Aorta (tissue), 5 donors: Measurements from ENCODE around the gene CD3E. TPM values are rescaled to one million over a fixed set of nuclear protein-coding genes. Genes with fewer than 3 reads are reported as not detected.

Source experiments
- ATAC-seq: fragments of 200-7000 bp; cut with Tn5 transposase; one replicate; pipeline ENCODE4 v1.9.1; 2022; ENCODE audit warnings: moderate library complexity; ENCODE audit not compliant: low FRiP score
- DNase-seq, 2 donors: peaks; one replicate each; pipeline ENCODE4 v3.0.0-alpha.2; 2020
- H3K27ac ChIP-seq, 2 donors: one replicate each; pipeline ENCODE4 v1.5.1; 2013; ENCODE audit warnings: low read length in 2 of 2, mild to moderate bottlenecking in 2 of 2, moderate library complexity in 2 of 2, control low read depth in 1 of 2, inconsistent platforms in 1 of 2, low read depth in 1 of 2
- H3K27me3 ChIP-seq, 2 donors: one replicate each; pipeline ENCODE4 v1.6.1; 2013; ENCODE audit warnings: control low read depth in 1 of 2, low read length in 1 of 2, mild to moderate bottlenecking in 1 of 2, moderate library complexity in 1 of 2; ENCODE audit not compliant: insufficient read depth in 2 of 2, control insufficient read depth in 1 of 2
- H3K36me3 ChIP-seq, 2 donors: one replicate each; pipeline ENCODE4 v1.6.1; 2013; ENCODE audit warnings: control low read depth in 1 of 2, low read length in 1 of 2, mild to moderate bottlenecking in 1 of 2; ENCODE audit not compliant: insufficient read depth in 2 of 2, control insufficient read depth in 1 of 2
- H3K4me1 ChIP-seq, 2 donors: one replicate each; pipeline ENCODE4 v1.6.1; 2013; ENCODE audit warnings: low read length in 2 of 2, control low read depth in 1 of 2, mild to moderate bottlenecking in 1 of 2, moderate library complexity in 1 of 2; ENCODE audit not compliant: insufficient read depth in 2 of 2, control insufficient read depth in 1 of 2
- H3K4me3 ChIP-seq, 2 donors: one replicate each; pipeline ENCODE4 v1.5.1; 2013; ENCODE audit warnings: low read length in 2 of 2, control low read depth in 1 of 2, mild to moderate bottlenecking in 1 of 2
- H3K9me3 ChIP-seq: one replicate; pipeline ENCODE4 v1.6.1; 2013; ENCODE audit warnings: mild to moderate bottlenecking, low read length; ENCODE audit not compliant: control insufficient read depth
- WGBS, 2 donors: extraction: QIAGEN DNeasy Blood & Tissue Kit; methylation state at CpG; one replicate each; pipeline ENCODE4 v1.1.7; 2013; 5-methylcytosine and 5-hydroxymethylcytosine counted together
- intact Hi-C, 2 donors: fragments of 100-400 bp; cut with DNase I; formaldehyde crosslinking; loops; one replicate each; pipeline versions ENCODE4 v1.14.2 to v1.15.0; 2022
- polyA plus RNA-seq, 2 donors: library from polyadenylated mRNA; stranded (reverse); fragments of 200-250 nt; gene quantifications; one replicate each; pipeline ENCODE4 v1.2.3, GENCODE V29; 2013
- total RNA-seq, 2 donors: library from RNA; stranded (reverse); fragmentation: NEBNext Ultra II Directional; extraction: Animal tissue kit (Norgen Biotek cat#: 25700); gene quantifications; one replicate each; pipeline ENCODE4 v1.2.1, GENCODE V29; 2021
- donor health status: healthy with polysubstance abuse.
- donor health status: Bipolar disorder and iron deficiency.
- donor health status: DM: no; HTN: no; CAD: no.
- donor health status: DM: no; HTN: no; CAD: no.
- donor health status: DM: yes; HTN: yes; CAD: no.

CD3E gene
- total and polyA plus RNA-seq, 4 donors, result 0.43 to 5.2 (median 2.4) TPM

DNA sequence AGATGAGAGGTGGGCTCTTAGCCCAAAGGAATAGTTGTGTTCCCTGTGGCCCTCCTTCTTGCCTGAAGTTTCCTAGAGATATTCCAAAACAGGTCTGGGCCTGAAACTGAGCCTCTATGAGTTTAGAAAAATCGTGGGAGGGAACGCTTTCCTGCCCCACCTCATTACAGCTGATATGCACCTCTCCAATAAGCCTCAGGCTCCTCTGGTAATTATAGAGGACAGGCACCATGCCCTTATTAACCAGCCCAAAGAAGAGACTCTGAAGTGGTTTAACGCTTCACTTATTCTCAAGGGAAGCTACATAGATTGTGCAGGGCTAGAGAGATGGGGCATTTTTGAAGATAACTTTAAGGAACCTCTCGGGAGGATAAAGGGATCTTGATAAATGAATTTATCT is 37.0 kb upstream of the CD3E start:
- no peak overlapping the region for H3K27ac ChIP-seq
- WGBS, 2 donors, result 82 to 86% methylated on average over 4 of the region's 4 CpGs

GRCh38 chr11:118272001-118272400 is 32.5 kb upstream of the CD3E start:
- no peak overlapping the region for H3K27ac ChIP-seq
- intact Hi-C loops, result no loop called here
- H3K9me3 ChIP-seq, result no peaks in the 10 kb centered on the region
- peaks cover 0 to 3% of the 10 kb centered on the region in 2 donors for H3K27me3 ChIP-seq
- H3K36me3 ChIP-seq, result no peaks in the 10 kb centered on the region
- H3K4me1 ChIP-seq, result no peaks in the 10 kb centered on the region
- no peak overlapping the region for H3K4me3 ChIP-seq
- ATAC-seq (no peak), DNase-seq (no peak)
- 54% methylated on average over 2 of the region's 2 CpGs for WGBS, 2 donors

More for the DNA sequence above, 37.0 kb upstream of the CD3E start:
- Histone ChIP-seq H3K4me3 (no peak overlapping the region), H3K27me3 (peaks cover 3 to 5% of the 10 kb centered on the region in 2 donors), H3K36me3 (no peaks in the 10 kb centered on the region), H3K9me3 (no peaks in the 10 kb centered on the region), H3K4me1 (no peaks in the 10 kb centered on the region)
- no peak for ATAC-seq
- DNase-seq, result no peak
- intact Hi-C loops, result no loop called here

DNA sequence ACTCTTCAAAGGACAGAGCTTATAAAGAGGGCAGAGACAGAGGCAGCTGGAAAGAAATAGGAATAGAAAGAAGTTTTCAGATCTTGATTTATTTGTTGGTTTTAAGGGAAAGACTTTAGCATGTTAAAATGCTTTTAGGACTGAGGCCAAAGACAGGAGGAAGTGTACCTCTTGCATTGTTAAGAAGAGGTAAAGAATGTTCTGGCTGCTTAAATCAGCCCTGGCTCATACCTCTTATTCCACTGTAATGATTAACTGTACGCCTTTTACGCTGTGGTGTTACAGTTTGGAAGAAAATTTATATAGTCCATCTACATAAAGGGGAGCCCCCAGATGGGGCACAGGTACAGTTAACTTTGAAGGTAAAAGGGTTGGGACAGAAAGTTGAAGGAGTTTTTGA is 30.3 kb upstream of the CD3E start:
- Histone ChIP-seq H3K27ac (no peak overlapping the region), H3K36me3 (no peaks in the 10 kb centered on the region), H3K27me3 (no peaks in the 10 kb centered on the region), H3K4me1 (no peaks in the 10 kb centered on the region), H3K9me3 (no peaks in the 10 kb centered on the region), H3K4me3 (no peak overlapping the region)
- DNase-seq (no peak), ATAC-seq (no peak)
- 80 to 82% methylated on average over 2 of the region's 2 CpGs for WGBS, 2 donors
- intact Hi-C loops, result no loop called here

DNA sequence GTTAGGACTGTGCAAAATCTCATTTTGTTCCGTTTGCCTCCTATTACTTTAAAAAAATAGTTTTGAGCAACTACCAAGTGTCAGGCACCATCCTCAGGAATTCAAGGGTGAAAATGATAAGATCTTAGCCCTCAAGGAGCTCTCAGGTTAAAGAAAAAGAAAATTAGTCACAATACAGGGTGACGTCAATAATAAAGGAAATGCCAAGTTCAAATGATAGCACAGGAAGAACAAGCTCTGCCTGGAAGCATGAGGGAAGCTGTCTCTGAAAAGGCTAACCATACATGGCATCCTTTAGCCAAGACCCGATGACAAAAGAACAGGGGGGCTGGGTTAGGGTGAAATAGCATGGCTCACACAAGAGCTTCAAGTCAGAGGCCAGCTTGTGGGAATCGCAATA is 29.4 kb upstream of the CD3E start:
- 47 to 70% methylated on average over 4 of the region's 4 CpGs for WGBS, 2 donors
- DNase-seq (no peak), ATAC-seq (no peak)
- Histone ChIP-seq H3K4me1 (no peaks in the 10 kb centered on the region), H3K27me3 (no peaks in the 10 kb centered on the region), H3K9me3 (no peaks in the 10 kb centered on the region), H3K4me3 (no peak overlapping the region), H3K36me3 (no peaks in the 10 kb centered on the region), H3K27ac (no peak overlapping the region)
- intact Hi-C loops, result no loop called here

DNA sequence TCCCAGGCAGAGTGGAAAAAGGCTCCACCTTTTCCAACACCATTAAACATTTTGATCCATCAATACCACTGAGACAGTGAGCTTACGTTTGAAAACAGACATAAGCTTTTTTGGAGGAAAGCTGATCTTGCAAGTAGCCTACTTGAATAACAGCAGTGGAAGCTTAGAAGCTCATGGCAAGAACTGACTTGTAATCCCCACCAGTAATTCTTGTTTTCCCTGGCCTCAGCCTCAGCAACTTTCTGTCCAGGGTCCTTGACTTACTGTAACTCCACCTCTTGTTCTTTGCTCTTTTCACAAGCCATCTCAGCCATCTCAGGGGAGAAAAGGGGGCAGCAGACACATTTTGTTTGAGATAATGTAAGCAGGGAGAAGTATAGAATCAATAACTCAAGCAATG is 28.1 kb upstream of the CD3E start:
- no peaks in the 10 kb centered on the region for H3K9me3 ChIP-seq
- no peaks in the 10 kb centered on the region for H3K36me3 ChIP-seq
- no peak overlapping the region for H3K27ac ChIP-seq
- no peak overlapping the region for H3K4me3 ChIP-seq
- ATAC-seq (no peak), DNase-seq (no peak)
- no peaks in the 10 kb centered on the region for H3K27me3 ChIP-seq
- H3K4me1 ChIP-seq, result no peaks in the 10 kb centered on the region
- intact Hi-C loops, result no loop called here
- 65 to 70% methylated on average over 1 of the region's 1 CpG for WGBS, 2 donors

DNA sequence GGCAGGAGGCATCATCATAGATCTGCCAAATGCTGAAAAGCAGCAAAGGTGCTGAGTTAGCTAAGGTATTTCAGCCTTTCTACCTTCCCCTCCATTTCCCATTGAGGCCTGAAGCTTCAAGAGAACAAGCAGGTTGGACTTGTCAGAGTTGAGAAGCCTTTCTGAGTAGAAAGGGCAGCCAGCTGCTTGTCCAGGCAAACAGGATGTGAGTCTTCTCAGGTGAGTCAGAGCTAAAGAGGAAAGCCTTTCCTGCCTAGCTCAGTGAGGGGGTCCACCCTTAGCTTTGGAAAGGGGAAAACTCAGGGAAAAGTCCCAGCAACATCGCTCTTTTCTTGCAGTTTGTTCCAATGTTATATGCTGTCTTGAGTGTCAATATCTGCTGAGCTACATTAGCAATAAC is 27.2 kb upstream of the CD3E start:
- WGBS, 2 donors, result 93 to 95% methylated on average over 1 of the region's 1 CpG
- Histone ChIP-seq H3K4me1 (no peaks in the 10 kb centered on the region), H3K4me3 (no peak overlapping the region), H3K27me3 (no peaks in the 10 kb centered on the region), H3K36me3 (no peaks in the 10 kb centered on the region), H3K27ac (no peak overlapping the region), H3K9me3 (no peaks in the 10 kb centered on the region)
- intact Hi-C loops, result no loop called here
- ATAC-seq, result no peak
- no peak for DNase-seq

GRCh38 chr11:118281284-118281683 is 23.2 kb upstream of the CD3E start:
- Histone ChIP-seq H3K36me3 (no peaks in the 10 kb centered on the region), H3K4me1 (no peaks in the 10 kb centered on the region), H3K27ac (no peak overlapping the region), H3K9me3 (no peaks in the 10 kb centered on the region), H3K4me3 (no peak overlapping the region), H3K27me3 (no peaks in the 10 kb centered on the region)
- DNase-seq, result no peak
- 94 to 96% methylated on average over 1 of the region's 1 CpG for WGBS, 2 donors
- no peak for ATAC-seq
- intact Hi-C loops, result no loop called here

GRCh38 chr11:118282606-118283005 is 21.9 kb upstream of the CD3E start:
- DNase-seq (no peak), ATAC-seq (no peak)
- WGBS, 2 donors, result 72 to 84% methylated on average over 6 of the region's 6 CpGs
- no peaks in the 10 kb centered on the region for H3K9me3 ChIP-seq
- intact Hi-C loops, result no loop called here
- H3K27me3 ChIP-seq, result no peaks in the 10 kb centered on the region
- no peaks in the 10 kb centered on the region for H3K4me1 ChIP-seq
- no peak overlapping the region for H3K27ac ChIP-seq
- no peak overlapping the region for H3K4me3 ChIP-seq
- no peaks in the 10 kb centered on the region for H3K36me3 ChIP-seq

DNA sequence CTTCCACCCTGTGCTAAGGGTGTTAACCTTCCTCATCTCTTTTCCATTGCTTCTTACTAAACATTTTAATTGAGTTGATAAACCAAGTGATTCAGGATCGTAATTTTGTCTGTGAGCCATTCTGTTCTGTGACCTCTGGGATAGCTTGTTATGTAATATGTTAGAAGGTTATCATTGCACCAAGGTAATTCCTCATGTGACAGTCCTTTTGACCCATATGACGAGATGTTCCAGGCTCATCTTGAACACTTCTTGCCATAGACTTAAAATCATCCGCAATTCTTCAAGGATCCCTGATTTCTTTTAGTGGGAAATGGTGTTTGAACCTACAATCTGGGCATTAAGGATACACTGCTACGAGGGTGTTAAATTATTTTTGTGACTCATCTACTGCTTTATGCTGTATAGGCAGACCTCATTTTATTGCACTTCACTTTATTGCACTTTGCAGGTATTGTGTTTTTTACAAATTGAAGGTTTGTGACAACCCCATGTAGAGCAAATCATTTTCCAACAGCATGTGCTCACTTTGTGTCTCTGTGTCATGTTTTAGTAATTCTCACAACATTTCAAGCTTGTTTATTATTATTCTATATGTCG is 21.4 kb upstream of the CD3E start:
- DNase-seq (no peak), ATAC-seq (no peak)
- intact Hi-C loops, result no loop called here
- Histone ChIP-seq H3K4me3 (no peak overlapping the region), H3K9me3 (no peaks in the 10 kb centered on the region), H3K27me3 (no peaks in the 10 kb centered on the region), H3K27ac (no peak overlapping the region), H3K4me1 (no peaks in the 10 kb centered on the region), H3K36me3 (no peaks in the 10 kb centered on the region)
- WGBS, 2 donors, result 68 to 69% methylated on average over 5 of the region's 5 CpGs
